Activated naive CD8-positive, alpha-beta T cell treated with anti-CD3 and anti-CD28 coated beads, Interleukin-2, amount 50 U/mL, for 24 hours (primary cell): Measurements from ENCODE around the gene TAMM41.
"Not testable (repeated sequence)": the region's sequence is repeated elsewhere in the genome, so short reads cannot be mapped to it uniquely, and the experiment has no call there.

ENCODE experiments used
- ATAC-seq: fragments of 150-1000 bp; cut with Tn5 transposase; one replicate; pipeline ENCODE4 v1.10.0; 2021
- DNase-seq: peaks from one replicate; pipeline ENCODE4 v3.0.0; 2021
- H3K27ac Mint-ChIP-seq: one replicate; pipeline ENCODE4 v1.8.0; 2021; ENCODE audit warnings: mild to moderate bottlenecking, mixed read lengths
- H3K27me3 Mint-ChIP-seq: one replicate; pipeline ENCODE4 v1.8.0; 2021; ENCODE audit warnings: mixed read lengths
- H3K36me3 Mint-ChIP-seq: one replicate; pipeline ENCODE4 v1.8.0; 2021; ENCODE audit warnings: low read depth, mixed read lengths
- H3K4me1 Mint-ChIP-seq: one replicate; pipeline ENCODE4 v1.8.0; 2021; ENCODE audit warnings: mixed read lengths
- H3K4me3 Mint-ChIP-seq: one replicate; pipeline ENCODE4 v1.8.0; 2021; ENCODE audit warnings: mild to moderate bottlenecking, moderate library complexity, mixed read lengths
- H3K9me3 Mint-ChIP-seq: one replicate; pipeline ENCODE4 v1.8.0; 2021; ENCODE audit warnings: mixed read lengths

Gene TAMM41, protein sequence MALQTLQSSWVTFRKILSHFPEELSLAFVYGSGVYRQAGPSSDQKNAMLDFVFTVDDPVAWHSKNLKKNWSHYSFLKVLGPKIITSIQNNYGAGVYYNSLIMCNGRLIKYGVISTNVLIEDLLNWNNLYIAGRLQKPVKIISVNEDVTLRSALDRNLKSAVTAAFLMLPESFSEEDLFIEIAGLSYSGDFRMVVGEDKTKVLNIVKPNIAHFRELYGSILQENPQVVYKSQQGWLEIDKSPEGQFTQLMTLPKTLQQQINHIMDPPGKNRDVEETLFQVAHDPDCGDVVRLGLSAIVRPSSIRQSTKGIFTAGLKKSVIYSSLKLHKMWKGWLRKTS

DNA sequence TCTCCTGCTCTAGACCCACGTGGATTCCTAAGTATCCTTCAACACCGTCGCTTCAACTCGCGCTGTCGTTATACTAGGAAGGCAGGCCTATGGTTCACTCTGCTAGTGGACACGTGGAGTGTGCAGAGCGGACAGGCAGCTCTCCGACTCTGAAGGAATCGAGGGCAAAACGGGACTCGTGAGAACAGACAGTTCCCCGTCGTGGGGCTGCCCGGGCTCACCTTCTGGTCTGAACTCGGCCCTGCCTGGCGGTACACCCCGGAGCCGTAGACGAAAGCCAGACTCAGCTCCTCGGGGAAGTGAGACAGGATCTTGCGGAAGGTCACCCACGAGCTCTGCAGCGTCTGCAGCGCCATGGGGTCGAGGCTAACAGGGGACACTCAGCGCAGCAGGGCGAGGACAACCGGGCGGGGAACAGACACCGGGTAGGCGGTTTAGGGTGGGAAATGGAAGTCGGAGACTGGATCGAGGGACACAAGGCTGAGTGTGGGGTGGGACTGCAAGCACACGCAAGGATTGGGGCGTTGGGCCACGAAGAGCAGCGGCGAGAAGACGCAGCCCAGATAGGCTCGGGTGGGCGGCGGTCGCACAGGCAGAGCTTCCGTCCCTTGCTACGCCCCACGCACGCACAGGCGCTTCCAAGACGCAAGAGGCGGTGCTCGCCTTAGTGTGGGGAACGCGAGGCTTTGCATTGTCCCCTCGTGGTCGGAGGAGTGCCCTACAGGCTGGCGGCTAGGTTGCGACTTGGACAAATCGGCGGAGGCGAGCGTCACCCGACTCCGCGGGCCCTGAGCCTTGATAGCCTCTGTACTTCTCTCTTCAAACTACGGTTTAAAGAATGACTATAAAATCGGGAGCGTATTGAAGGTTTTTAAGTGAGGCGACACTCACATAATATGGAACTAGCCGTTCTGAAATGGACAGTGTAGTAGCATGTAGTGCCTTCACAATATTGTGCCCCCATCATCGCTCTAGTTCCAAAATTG is at the start of gene TAMM41:
TAMM41 (minus strand) TSS at position 605 of the 986 bp plus-strand sequence; CDS start at position 356, 249 bp downstream.
- ATAC-seq (peak; percentile 100), DNase-seq (peak; percentile 89)
- H3K27me3 Mint-ChIP-seq, result no peaks in the 10 kb centered on the region
- no peaks in the 10 kb centered on the region for H3K9me3 Mint-ChIP-seq
- peaks cover 19% of the 10 kb centered on the region for H3K36me3 Mint-ChIP-seq
- peak within 1 kb of the TSS; percentile 97 for H3K4me3 Mint-ChIP-seq
- peaks cover 31% of the 10 kb centered on the region for H3K4me1 Mint-ChIP-seq
- peak within 1 kb of the TSS; percentile 94 for H3K27ac Mint-ChIP-seq

DNA sequence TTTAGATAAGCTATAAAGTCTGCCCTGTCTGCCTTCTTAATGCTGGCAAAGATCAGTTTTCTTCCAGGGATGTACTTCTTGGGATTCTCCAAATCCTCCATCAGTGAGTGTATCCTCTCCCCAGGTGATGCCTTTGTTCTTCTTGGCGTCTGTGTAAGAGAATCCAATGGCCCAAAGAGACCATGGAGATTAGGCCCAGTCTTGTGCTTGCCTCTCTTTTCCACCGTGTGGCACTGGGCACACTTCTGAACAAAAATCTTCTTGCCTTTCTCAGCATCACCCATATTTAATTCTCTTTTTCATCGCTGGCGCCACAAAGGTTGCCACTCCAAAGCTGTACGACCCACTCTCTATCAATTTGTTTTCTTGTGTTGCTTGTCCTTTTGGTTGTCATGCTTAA is 32.2 kb upstream of the TAMM41 start:
- H3K27ac Mint-ChIP-seq, result no peak overlapping the region
- H3K4me3 Mint-ChIP-seq, result no peak overlapping the region

DNA sequence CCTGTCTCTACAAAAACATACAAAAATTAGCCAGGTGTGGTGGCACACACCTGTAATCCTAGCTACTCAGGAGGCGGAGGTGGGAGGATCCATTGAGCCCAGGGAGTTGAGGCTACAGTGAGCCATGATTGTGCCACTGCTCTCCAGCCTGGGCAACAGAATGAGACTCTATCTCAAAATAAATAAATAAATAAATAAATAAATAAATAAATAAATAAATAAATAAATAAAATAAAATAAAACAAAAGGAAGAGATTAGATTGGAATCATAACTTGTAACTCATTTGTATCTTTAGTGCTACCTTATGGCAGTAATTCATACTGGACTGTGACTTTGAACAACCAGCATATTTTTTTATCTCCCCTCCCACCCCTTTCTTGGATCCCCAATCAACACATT is 28.0 kb upstream of the TAMM41 start:
- ATAC-seq, H3K4me1 Mint-ChIP-seq, DNase-seq, H3K27ac Mint-ChIP-seq, H3K9me3 Mint-ChIP-seq, H3K4me3 Mint-ChIP-seq, H3K36me3 Mint-ChIP-seq: not testable (repeated sequence)
- peaks cover 14% of the 10 kb centered on the region for H3K27me3 Mint-ChIP-seq

More for the DNA sequence above, 32.2 kb upstream of the TAMM41 start:
- no peak for DNase-seq
- Mint-ChIP-seq H3K4me1 (no peaks in the 10 kb centered on the region), H3K36me3 (no peaks in the 10 kb centered on the region), H3K9me3 (no peaks in the 10 kb centered on the region), H3K27me3 (peaks cover 12% of the 10 kb centered on the region)
- no peak for ATAC-seq

DNA sequence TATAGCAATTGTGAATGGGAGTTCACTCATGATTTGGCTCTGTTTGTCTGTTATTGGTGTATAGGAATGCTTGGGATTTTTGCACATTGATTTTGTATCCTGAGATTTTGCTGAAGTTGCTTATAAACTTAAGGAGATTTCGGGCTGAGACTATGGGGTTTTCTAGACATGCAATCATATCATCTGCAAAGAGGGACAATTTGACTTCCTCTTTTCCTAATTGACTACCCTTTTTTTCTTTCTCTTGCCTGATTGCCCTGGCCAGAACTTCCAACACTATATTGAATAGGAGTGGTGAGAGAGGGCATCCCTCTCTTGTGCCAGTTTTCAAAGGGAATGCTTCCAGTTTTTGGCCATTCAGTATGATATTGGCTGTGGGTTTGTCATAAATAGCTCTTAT is 17.1 kb upstream of the TAMM41 start:
- not testable (repeated sequence) for H3K27ac Mint-ChIP-seq, DNase-seq, H3K4me3 Mint-ChIP-seq, H3K4me1 Mint-ChIP-seq, H3K36me3 Mint-ChIP-seq, H3K9me3 Mint-ChIP-seq, ATAC-seq
- peaks cover 14% of the 10 kb centered on the region for H3K27me3 Mint-ChIP-seq

DNA sequence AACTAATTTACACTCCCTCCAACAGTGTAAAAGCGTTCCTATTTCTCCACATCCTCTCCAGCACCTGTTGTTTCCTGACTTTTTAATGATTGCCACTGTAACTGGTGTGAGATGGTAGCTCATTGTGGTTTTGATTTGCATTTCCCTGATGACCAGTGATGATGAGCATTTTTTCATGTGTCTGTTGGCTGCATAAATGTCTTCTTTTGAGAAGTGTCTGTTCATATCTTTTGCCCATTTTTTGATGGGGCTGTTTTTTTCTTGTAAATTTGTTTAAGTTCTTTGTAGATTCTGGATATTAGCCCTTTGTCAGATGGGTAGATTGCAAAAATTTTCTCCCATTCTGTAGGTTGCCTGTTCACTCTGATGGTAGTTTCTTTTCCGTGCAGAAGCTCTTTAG is 15.9 kb upstream of the TAMM41 start:
- not testable (repeated sequence) for H3K36me3 Mint-ChIP-seq, ATAC-seq, H3K4me1 Mint-ChIP-seq, H3K27ac Mint-ChIP-seq, DNase-seq, H3K9me3 Mint-ChIP-seq, H3K4me3 Mint-ChIP-seq
- H3K27me3 Mint-ChIP-seq, result peaks cover 11% of the 10 kb centered on the region

DNA sequence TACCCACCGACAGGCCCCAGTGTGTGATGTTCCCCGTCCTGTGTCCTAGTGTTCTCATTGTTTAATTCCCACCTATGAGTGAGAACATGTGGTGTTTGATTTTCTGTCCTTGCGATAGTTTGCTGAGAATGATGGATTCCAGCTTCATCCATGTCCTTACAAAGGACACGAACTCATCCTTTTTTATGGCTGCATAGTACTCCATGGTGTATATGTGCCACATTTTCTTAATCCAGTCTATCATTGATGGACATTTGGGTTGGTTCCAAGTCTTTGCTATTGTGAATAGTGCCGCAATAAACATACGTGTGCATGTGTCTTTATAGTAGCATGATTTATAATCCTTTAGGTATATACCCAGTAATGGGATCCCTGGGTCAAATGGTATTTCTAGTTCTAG is 15.5 kb upstream of the TAMM41 start:
- not testable (repeated sequence) for H3K36me3 Mint-ChIP-seq, H3K4me1 Mint-ChIP-seq, H3K9me3 Mint-ChIP-seq, ATAC-seq, H3K4me3 Mint-ChIP-seq, DNase-seq, H3K27ac Mint-ChIP-seq
- H3K27me3 Mint-ChIP-seq, result peaks cover 11% of the 10 kb centered on the region

DNA sequence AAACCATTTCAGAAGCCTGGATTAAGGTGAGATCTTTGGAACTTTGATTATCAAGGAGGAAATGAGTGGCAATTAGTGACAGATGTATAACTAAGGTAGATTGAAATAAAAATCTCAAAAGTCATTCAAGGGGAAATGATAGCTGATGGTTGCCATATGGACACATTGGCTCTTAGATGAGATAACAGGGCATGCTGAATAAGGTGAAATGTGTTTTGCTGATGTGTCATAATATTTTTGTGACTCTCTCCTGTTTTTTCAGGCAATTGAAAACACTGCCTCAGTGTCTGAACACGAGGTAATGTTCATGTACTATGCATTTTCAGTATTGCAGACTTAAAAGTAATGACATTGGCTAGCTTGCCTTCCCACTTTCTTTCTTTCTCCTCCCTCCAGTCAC is 13.5 kb upstream of the TAMM41 start:
- not testable (repeated sequence) for H3K27me3 Mint-ChIP-seq, DNase-seq, H3K4me3 Mint-ChIP-seq, H3K9me3 Mint-ChIP-seq, H3K4me1 Mint-ChIP-seq, H3K36me3 Mint-ChIP-seq, ATAC-seq, H3K27ac Mint-ChIP-seq

DNA sequence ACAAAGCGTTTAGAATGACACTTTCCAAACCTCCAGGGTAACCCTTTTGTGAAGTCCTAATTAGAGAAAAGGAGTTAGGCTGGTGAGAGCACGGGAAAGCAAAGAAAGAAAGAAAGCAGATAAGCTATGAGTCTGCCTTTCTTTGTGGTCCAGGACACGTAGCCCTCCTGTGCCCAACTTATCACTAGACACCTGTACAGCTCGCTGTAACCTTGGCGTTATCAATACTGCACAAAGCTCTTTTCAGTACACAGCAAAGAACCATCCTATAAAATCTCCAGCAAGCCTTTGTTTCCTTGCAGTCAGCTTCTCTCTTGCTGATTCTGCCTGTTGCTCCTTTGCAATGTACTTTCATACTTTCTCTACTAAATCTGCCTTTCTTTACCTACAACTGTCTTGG is 6.8 kb upstream of the TAMM41 start:
- Mint-ChIP-seq H3K27me3 (peaks cover 5% of the 10 kb centered on the region), H3K36me3 (no peaks in the 10 kb centered on the region), H3K9me3 (no peaks in the 10 kb centered on the region), H3K27ac (no peak overlapping the region), H3K4me1 (no peaks in the 10 kb centered on the region), H3K4me3 (no peak overlapping the region)
- DNase-seq (no peak), ATAC-seq (no peak)

DNA sequence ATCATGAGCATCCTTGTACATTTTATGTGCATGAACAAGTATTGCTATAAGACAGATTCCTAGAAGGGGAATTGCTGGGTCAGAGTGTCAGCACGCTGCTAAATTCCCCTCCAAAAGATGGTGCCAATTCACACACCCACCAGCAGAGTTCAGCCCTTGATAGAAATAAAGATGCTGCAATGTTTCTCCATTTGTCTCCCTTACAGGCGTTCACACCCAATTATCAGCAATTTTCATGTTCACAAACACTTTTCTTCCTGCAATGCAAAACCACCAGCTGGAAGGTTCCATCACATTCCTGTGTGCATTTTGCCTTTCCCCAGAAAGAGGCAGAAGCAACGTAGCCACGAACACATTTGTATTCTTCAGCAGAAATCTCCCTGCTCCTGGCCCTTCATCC is 3.3 kb upstream of the TAMM41 start:
- H3K4me3 Mint-ChIP-seq, result no peak overlapping the region
- H3K27ac Mint-ChIP-seq, result no peak overlapping the region
- peaks cover under 1% of the 10 kb centered on the region for H3K36me3 Mint-ChIP-seq
- no peak for ATAC-seq
- DNase-seq, result no peak
- peaks cover 19% of the 10 kb centered on the region for H3K4me1 Mint-ChIP-seq
- H3K9me3 Mint-ChIP-seq, result no peaks in the 10 kb centered on the region
- peaks cover 4% of the 10 kb centered on the region for H3K27me3 Mint-ChIP-seq

DNA sequence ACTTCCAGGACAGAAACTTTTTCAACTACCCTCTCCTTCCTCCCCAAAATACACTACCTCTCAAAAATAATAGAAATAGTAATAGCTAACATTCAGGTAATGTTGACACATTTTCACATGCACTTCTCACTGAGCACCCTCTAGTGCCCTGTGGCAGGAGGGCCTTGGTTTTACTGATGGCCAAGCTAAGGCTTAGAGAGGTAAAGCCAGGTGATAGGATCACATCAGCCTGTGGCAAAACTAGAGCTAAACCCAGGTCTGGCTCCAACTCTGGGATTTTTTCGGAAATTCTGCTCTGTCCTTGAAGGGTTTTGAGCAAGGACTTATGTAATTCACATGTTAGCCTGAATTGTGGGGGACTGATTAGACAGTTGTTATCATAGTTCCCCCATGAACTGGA is 922 bp upstream of the TAMM41 start:
- Mint-ChIP-seq H3K36me3 (peaks cover 13% of the 10 kb centered on the region), H3K9me3 (no peaks in the 10 kb centered on the region), H3K4me1 (peaks cover 31% of the 10 kb centered on the region), H3K4me3 (peak overlapping the region; percentile 97), H3K27ac (peak overlapping the region; percentile 94), H3K27me3 (peaks cover 3% of the 10 kb centered on the region)
- DNase-seq, result peak; percentile 15
- no peak for ATAC-seq

DNA sequence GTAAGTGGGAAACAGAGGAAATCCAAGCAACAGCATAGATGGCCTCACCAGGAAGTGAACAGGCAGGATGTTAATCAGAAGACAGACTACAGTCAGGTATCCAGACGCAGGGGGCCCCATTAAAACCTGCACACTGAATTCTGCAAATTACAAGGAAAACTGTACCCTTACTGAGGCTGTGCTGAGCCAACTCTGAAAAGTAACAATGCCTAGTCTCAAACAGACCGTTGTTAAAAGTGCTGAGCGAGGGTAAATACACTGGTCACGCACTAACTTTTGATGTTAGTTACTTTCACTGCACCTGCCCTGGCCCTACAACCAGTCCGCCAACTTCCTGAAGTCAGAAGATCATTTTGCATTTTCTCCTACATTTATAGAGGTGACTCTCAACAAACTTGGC is 1.0 kb downstream of the TAMM41 start:
- peak; percentile 12 for DNase-seq
- no peak for ATAC-seq

DNA sequence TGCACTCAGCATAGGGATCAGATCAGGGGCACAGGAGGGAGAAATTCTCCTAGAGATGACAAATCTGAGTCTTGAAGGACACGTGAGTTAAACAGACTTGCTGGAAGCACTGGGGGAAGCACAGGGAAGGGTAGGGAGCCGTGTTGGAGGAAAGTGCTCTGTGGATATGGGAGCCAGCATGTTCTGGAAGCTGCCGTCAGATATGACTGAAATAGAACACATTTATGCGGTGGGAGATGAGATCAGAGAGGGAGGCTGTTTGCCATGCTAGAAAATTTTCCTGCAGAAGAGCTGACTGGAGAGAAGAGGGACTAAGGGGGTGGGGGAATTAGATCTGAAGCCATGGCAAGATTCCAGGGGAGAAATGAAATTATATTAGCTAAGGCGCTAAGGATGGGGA is 1.8 kb downstream of the TAMM41 start:
- peak overlapping the region; percentile 59 for H3K27ac Mint-ChIP-seq

More for the DNA sequence above, 1.0 kb downstream of the TAMM41 start:
- Mint-ChIP-seq H3K36me3 (peaks cover 24% of the 10 kb centered on the region), H3K9me3 (no peaks in the 10 kb centered on the region), H3K4me3 (peak overlapping the region; percentile 97), H3K4me1 (peaks cover 31% of the 10 kb centered on the region), H3K27me3 (no peaks in the 10 kb centered on the region), H3K27ac (peak overlapping the region; percentile 94)

DNA sequence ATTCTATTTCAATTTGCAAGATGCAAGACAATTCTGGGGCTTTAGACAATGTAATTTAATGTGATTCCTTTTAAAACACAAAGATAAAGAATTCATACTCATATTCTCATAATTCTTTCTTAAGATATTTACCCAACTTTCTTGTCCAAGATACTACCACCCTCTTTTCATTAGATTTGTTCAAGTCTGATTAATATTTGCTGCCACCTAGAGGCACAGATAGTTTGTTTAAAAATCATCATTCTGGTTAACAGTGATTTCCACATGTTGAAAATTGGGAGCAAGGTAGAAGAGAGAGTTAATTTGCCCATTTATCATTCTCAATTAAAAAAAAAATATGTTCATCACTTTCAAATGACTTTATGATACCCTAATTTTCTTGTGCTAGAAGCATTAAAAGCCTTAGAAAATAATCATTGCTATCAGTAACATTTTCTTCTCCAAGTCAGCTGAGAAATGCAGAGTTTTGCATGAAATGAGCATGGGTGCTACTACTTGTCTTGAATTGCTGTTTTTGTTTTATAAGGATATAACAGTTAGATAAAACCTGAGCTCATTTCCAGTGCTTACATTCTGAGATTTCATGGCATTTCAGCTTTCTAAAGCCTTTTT is 11.6 kb downstream of the TAMM41 start:
- Mint-ChIP-seq H3K4me3 (no peak overlapping the region), H3K9me3 (no peaks in the 10 kb centered on the region), H3K27ac (no peak overlapping the region), H3K4me1 (no peaks in the 10 kb centered on the region), H3K27me3 (no peaks in the 10 kb centered on the region), H3K36me3 (peaks cover 45% of the 10 kb centered on the region)
- DNase-seq, result no peak
- ATAC-seq, result no peak

More for the DNA sequence above, 1.8 kb downstream of the TAMM41 start:
- DNase-seq (no peak), ATAC-seq (no peak)
- Mint-ChIP-seq H3K4me3 (peak overlapping the region; percentile 97), H3K27me3 (no peaks in the 10 kb centered on the region), H3K36me3 (peaks cover 31% of the 10 kb centered on the region), H3K9me3 (no peaks in the 10 kb centered on the region), H3K4me1 (peaks cover 31% of the 10 kb centered on the region)
